HepG2 (cell line): Measurements from ENCODE around the gene GPC6. TPM values are rescaled to one million over a fixed set of nuclear protein-coding genes. Genes with fewer than 3 reads are reported as not detected.
A peak's percentile ranks its signal among the peaks of the same experiment; 100 is the strongest.

Experiments
- ELF1 ChIP-seq: sonication (generic); formaldehyde crosslinking; IDR thresholded peaks from 2 replicates; pipeline ENCODE4 v1.4.0; 2020; ENCODE audit warnings: missing genetic modification reagents
- ESRRA ChIP-seq: sonication (generic); formaldehyde crosslinking; IDR thresholded peaks from 2 replicates; pipeline ENCODE4 v1.5.1; 2020; ENCODE audit warnings: mild to moderate bottlenecking, low read depth, missing genetic modification reagents
- GLI4 ChIP-seq: sonication (generic); formaldehyde crosslinking; IDR thresholded peaks from 2 replicates; pipeline ENCODE4 v1.5.1; 2020; ENCODE audit warnings: missing genetic modification reagents, mild to moderate bottlenecking, moderate library complexity, borderline replicate concordance
- HNRNPH1 ChIP-seq: fragments of 200-400 bp; formaldehyde crosslinking; optimal IDR thresholded peaks from 2 replicates; pipeline ENCODE3; 2017; ENCODE audit warnings: mild to moderate bottlenecking, low read depth, low read length
- KDM1A ChIP-seq: IDR thresholded peaks from 2 replicates; pipeline ENCODE4 v1.6.1; 2016; ENCODE audit warnings: missing compliant biosample characterization
- MXD4 ChIP-seq: IDR thresholded peaks from 2 replicates; pipeline ENCODE4 v1.6.1; 2016; ENCODE audit warnings: mild to moderate bottlenecking, missing biosample characterization, missing genetic modification reagents
- PLRG1 ChIP-seq: fragments of 450-650 bp; conservative IDR thresholded peaks from 2 replicates; pipeline ENCODE4 v1.6.1; 2016
- TMF1 ChIP-seq: sonication (generic); formaldehyde crosslinking; IDR thresholded peaks from 2 replicates; pipeline ENCODE4 v1.8.1; 2022; ENCODE audit warnings: low read depth, missing genetic modification reagents
- ZNF101 ChIP-seq: sonication (generic); formaldehyde crosslinking; IDR thresholded peaks from 2 replicates; pipeline ENCODE4 v1.4.0; 2020; ENCODE audit warnings: mild to moderate bottlenecking, low read depth, missing genetic modification reagents, borderline replicate concordance
- polyA plus RNA-seq, 8 experiments: library from polyadenylated mRNA; depleted of rRNA in 3 of 8; stranded (reverse) in 7 of 8; unstranded in 1 of 8; fragments of >200 nt; fragmentation: Illumina TruSeq in 4 of 8; extraction: Trizol in 4 of 8; gene quantifications; 2 replicates each; pipeline versions ENCODE4 v1.2.1 to v1.2.3, GENCODE V29; 2011 to 2016; ENCODE audit warnings: low read depth in 4 of 8, missing spikeins in 1 of 8, mixed read lengths in 1 of 8; ENCODE audit not compliant: insufficient read depth in 1 of 8
- total RNA-seq, 5 experiments: library from RNA; depleted of rRNA; stranded (reverse); fragments of >200 nt; fragmentation: Illumina TruSeq; extraction: Trizol; gene quantifications; 2 replicates each; pipeline ENCODE4 v1.2.3, GENCODE V29; 2016; ENCODE audit warnings: low read depth in 1 of 5
- TF ChIP-seq, protein P1 (sequence below): sonication (generic); formaldehyde crosslinking; IDR thresholded peaks from 2 replicates; pipeline ENCODE4 v1.5.0; 2020; ENCODE audit warnings: missing genetic modification reagents, mild to moderate bottlenecking, borderline replicate concordance
- TF ChIP-seq, protein P2 (sequence below): sonication (generic); formaldehyde crosslinking; IDR thresholded peaks from 2 replicates; pipeline ENCODE4 v1.4.0; 2020; ENCODE audit warnings: missing genetic modification reagents
- TF ChIP-seq, protein P3 (sequence below): sonication (generic); formaldehyde crosslinking; IDR thresholded peaks from 2 replicates; pipeline ENCODE4 v1.4.0; 2020; ENCODE audit warnings: missing genetic modification reagents, low read depth, mild to moderate bottlenecking, borderline replicate concordance
- TF ChIP-seq, protein P4 (sequence below), 2 experiments: fragments of 450-650 bp in 1 of 2; sonication (generic) in 1 of 2; formaldehyde crosslinking; IDR thresholded peaks; 2 replicates each; pipeline versions ENCODE4 v1.5.0 to v1.8.0; 2020 to 2022; ENCODE audit warnings: mild to moderate bottlenecking in 1 of 2, missing genetic modification reagents in 1 of 2
- TF ChIP-seq, protein P5 (sequence below): sonication (generic); formaldehyde crosslinking; IDR thresholded peaks from 2 replicates; pipeline ENCODE4 v1.4.0; 2020; ENCODE audit warnings: missing genetic modification reagents, borderline replicate concordance
- TF ChIP-seq, protein P6 (sequence below): sonication (generic); formaldehyde crosslinking; IDR thresholded peaks from 2 replicates; pipeline ENCODE4 v1.8.1; 2023; ENCODE audit warnings: missing genetic modification reagents, mild to moderate bottlenecking, borderline replicate concordance
- TF ChIP-seq, protein P7 (sequence below): sonication (generic); formaldehyde crosslinking; conservative IDR thresholded peaks from 2 replicates; pipeline ENCODE4 v1.4.0; 2020; ENCODE audit warnings: missing genetic modification reagents
- TF ChIP-seq, protein P8 (sequence below): sonication (generic); formaldehyde crosslinking; conservative IDR thresholded peaks from 2 replicates; pipeline ENCODE4 v1.8.1; 2023; ENCODE audit warnings: missing genetic modification reagents
- TF ChIP-seq, protein P9 (sequence below): sonication (generic); formaldehyde crosslinking; IDR thresholded peaks from 2 replicates; pipeline ENCODE4 v1.4.0; 2020; ENCODE audit warnings: missing genetic modification reagents

The GPC6 gene
- total and polyA plus RNA-seq, 2 of the 13 experiments (the other 11 are each of a cell fraction or from before 2014, with no cell fraction given) = 24.5 to 33.9 TPM

DNA sequence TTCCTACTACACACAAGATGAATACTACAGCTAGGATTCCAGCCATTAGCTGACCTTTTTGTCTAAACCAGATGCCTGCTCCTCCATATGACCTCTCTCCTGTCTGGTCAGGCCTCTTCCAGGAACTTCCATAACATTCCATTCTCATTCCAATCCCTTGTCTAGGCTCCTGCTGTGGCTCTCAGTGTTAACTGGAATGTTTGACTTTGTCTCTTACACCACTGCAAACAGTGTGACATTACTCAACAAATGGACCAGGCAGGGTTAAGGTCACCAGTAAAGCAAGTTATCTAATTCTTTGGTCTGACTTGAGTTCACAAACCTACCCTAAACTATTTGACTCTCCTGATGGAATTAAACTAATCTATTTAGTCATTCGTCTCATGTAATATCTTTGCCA is 2.1 kb upstream of the GPC6 start (continued):
- TF ChIP-seq, protein P1, sequence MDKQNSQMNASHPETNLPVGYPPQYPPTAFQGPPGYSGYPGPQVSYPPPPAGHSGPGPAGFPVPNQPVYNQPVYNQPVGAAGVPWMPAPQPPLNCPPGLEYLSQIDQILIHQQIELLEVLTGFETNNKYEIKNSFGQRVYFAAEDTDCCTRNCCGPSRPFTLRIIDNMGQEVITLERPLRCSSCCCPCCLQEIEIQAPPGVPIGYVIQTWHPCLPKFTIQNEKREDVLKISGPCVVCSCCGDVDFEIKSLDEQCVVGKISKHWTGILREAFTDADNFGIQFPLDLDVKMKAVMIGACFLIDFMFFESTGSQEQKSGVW (CRISPR knock-in tag) = no peak
- TF ChIP-seq, protein P2, sequence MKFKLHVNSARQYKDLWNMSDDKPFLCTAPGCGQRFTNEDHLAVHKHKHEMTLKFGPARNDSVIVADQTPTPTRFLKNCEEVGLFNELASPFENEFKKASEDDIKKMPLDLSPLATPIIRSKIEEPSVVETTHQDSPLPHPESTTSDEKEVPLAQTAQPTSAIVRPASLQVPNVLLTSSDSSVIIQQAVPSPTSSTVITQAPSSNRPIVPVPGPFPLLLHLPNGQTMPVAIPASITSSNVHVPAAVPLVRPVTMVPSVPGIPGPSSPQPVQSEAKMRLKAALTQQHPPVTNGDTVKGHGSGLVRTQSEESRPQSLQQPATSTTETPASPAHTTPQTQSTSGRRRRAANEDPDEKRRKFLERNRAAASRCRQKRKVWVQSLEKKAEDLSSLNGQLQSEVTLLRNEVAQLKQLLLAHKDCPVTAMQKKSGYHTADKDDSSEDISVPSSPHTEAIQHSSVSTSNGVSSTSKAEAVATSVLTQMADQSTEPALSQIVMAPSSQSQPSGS (CRISPR knock-in tag) = peak; percentile 97
- TF ChIP-seq, protein P3, sequence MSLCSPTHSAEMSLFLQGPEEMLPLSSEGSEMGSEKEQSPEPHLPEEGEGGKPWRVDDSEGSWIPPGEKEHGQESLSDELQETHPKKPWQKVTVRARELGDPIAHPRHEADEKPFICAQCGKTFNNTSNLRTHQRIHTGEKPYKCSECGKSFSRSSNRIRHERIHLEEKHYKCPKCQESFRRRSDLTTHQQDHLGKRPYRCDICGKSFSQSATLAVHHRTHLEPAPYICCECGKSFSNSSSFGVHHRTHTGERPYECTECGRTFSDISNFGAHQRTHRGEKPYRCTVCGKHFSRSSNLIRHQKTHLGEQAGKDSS (CRISPR knock-in tag) = peak; percentile 51; the same call in 1 of the 2 replicates
- TF ChIP-seq, protein P4, sequence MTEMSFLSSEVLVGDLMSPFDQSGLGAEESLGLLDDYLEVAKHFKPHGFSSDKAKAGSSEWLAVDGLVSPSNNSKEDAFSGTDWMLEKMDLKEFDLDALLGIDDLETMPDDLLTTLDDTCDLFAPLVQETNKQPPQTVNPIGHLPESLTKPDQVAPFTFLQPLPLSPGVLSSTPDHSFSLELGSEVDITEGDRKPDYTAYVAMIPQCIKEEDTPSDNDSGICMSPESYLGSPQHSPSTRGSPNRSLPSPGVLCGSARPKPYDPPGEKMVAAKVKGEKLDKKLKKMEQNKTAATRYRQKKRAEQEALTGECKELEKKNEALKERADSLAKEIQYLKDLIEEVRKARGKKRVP (CRISPR knock-in tag; IDR thresholded peaks at IDR 0.05) = peak in 1 of 2 experiments; percentile 92; a peak in 2 of 4 replicates
- TF ChIP-seq ESRRA (CRISPR knock-in tag) (peak; percentile 91), TMF1 (CRISPR knock-in tag) (no peak), ELF1 (CRISPR knock-in tag) (peak; percentile 57), KDM1A (peak; percentile 92), GLI4 (CRISPR knock-in tag) (no peak), ZNF101 (CRISPR knock-in tag) (no peak), MXD4 (CRISPR knock-in tag) (peak; percentile 59; the same call in 1 of the 2 replicates), PLRG1 (no peak), HNRNPH1 (no peak)
- TF ChIP-seq, protein P5, sequence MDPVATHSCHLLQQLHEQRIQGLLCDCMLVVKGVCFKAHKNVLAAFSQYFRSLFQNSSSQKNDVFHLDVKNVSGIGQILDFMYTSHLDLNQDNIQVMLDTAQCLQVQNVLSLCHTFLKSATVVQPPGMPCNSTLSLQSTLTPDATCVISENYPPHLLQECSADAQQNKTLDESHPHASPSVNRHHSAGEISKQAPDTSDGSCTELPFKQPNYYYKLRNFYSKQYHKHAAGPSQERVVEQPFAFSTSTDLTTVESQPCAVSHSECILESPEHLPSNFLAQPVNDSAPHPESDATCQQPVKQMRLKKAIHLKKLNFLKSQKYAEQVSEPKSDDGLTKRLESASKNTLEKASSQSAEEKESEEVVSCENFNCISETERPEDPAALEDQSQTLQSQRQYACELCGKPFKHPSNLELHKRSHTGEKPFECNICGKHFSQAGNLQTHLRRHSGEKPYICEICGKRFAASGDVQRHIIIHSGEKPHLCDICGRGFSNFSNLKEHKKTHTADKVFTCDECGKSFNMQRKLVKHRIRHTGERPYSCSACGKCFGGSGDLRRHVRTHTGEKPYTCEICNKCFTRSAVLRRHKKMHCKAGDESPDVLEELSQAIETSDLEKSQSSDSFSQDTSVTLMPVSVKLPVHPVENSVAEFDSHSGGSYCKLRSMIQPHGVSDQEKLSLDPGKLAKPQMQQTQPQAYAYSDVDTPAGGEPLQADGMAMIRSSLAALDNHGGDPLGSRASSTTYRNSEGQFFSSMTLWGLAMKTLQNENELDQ (CRISPR knock-in tag) = no peak
- TF ChIP-seq, protein P6, sequence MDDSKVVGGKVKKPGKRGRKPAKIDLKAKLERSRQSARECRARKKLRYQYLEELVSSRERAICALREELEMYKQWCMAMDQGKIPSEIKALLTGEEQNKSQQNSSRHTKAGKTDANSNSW (CRISPR knock-in tag) = no peak
- TF ChIP-seq, protein P7, sequence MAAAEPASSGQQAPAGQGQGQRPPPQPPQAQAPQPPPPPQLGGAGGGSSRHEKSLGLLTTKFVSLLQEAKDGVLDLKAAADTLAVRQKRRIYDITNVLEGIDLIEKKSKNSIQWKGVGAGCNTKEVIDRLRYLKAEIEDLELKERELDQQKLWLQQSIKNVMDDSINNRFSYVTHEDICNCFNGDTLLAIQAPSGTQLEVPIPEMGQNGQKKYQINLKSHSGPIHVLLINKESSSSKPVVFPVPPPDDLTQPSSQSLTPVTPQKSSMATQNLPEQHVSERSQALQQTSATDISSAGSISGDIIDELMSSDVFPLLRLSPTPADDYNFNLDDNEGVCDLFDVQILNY (CRISPR knock-in tag) = no peak
- TF ChIP-seq, protein P8, sequence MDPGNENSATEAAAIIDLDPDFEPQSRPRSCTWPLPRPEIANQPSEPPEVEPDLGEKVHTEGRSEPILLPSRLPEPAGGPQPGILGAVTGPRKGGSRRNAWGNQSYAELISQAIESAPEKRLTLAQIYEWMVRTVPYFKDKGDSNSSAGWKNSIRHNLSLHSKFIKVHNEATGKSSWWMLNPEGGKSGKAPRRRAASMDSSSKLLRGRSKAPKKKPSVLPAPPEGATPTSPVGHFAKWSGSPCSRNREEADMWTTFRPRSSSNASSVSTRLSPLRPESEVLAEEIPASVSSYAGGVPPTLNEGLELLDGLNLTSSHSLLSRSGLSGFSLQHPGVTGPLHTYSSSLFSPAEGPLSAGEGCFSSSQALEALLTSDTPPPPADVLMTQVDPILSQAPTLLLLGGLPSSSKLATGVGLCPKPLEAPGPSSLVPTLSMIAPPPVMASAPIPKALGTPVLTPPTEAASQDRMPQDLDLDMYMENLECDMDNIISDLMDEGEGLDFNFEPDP (CRISPR knock-in tag) = no peak
- TF ChIP-seq, protein P9, sequence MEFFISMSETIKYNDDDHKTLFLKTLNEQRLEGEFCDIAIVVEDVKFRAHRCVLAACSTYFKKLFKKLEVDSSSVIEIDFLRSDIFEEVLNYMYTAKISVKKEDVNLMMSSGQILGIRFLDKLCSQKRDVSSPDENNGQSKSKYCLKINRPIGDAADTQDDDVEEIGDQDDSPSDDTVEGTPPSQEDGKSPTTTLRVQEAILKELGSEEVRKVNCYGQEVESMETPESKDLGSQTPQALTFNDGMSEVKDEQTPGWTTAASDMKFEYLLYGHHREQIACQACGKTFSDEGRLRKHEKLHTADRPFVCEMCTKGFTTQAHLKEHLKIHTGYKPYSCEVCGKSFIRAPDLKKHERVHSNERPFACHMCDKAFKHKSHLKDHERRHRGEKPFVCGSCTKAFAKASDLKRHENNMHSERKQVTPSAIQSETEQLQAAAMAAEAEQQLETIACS (CRISPR knock-in tag) = no peak
